Peyer's patch (tissue), 4 donors: ENCODE data around the gene IGF1R.

Experiments
- POLR2A ChIP-seq, 2 donors: fragments of 450-650 bp; IDR thresholded peaks; one replicate each; pipeline ENCODE4 v1.5.1; 2017; ENCODE audit warnings: antibody characterized with exemption in 2 of 2, mild to moderate bottlenecking in 2 of 2, moderate library complexity in 2 of 2
- TF ChIP-seq, protein P1 (sequence below), 6 experiments: fragments of 450-650 bp in 4 of 6; fragments of 200-600 bp in 2 of 6; sonication (generic) in 1 of 6; IDR thresholded peaks; one replicate each; pipeline ENCODE4 v1.5.1; 2017 to 2019; ENCODE audit warnings: antibody characterized with exemption in 6 of 6, mild to moderate bottlenecking in 3 of 6, moderate library complexity in 1 of 6

GRCh38 chr15:98686983-98687382, 38.6 kb downstream of the IGF1R start:
- TF ChIP-seq POLR2A (IDR thresholded peaks at IDR 0.05) = no peak
- TF ChIP-seq, protein P1, sequence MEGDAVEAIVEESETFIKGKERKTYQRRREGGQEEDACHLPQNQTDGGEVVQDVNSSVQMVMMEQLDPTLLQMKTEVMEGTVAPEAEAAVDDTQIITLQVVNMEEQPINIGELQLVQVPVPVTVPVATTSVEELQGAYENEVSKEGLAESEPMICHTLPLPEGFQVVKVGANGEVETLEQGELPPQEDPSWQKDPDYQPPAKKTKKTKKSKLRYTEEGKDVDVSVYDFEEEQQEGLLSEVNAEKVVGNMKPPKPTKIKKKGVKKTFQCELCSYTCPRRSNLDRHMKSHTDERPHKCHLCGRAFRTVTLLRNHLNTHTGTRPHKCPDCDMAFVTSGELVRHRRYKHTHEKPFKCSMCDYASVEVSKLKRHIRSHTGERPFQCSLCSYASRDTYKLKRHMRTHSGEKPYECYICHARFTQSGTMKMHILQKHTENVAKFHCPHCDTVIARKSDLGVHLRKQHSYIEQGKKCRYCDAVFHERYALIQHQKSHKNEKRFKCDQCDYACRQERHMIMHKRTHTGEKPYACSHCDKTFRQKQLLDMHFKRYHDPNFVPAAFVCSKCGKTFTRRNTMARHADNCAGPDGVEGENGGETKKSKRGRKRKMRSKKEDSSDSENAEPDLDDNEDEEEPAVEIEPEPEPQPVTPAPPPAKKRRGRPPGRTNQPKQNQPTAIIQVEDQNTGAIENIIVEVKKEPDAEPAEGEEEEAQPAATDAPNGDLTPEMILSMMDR (IDR thresholded peaks at IDR 0.05) = no peak
